SK-N-SH (cell line): ENCODE results near the gene PHOSPHO1. TPM values are rescaled to one million over a fixed set of nuclear protein-coding genes. Genes with fewer than 3 reads are reported as not detected.
A peak's percentile ranks its signal among the peaks of the same experiment; 100 is the strongest.

ENCODE experiments used
- CTCF ChIA-PET: fragments of 300-600, 350-600 bp; formaldehyde crosslinking; extraction: SDS; loops from one replicate; lab custom pipeline; 2021; lab: Yijun Ruan, JAX
- POLR2A ChIA-PET: fragments of 350-600 bp; sonication (Branson Sonifier 250); formaldehyde crosslinking; extraction: SDS; loops from one replicate; lab custom pipeline; 2020; ENCODE audit warnings: antibody characterized with exemption, inconsistent platforms; lab: Yijun Ruan, JAX
- DNase-seq: peaks from one replicate; pipeline ENCODE4 v3.0.0; 2012
- H2AFZ ChIP-seq: fragments of 200-600 bp; sonication (generic); 2 replicates; pipeline ENCODE4 v1.8.1; 2016; ENCODE audit warnings: antibody characterized with exemption, mild to moderate bottlenecking, low read depth
- H3F3A ChIP-seq: fragments of 200-600 bp; sonication (generic); replicated peaks from 2 replicates; pipeline ENCODE3; 2016; ENCODE audit warnings: antibody characterized with exemption, mild to moderate bottlenecking; ENCODE audit not compliant: insufficient read depth
- H3K27ac ChIP-seq, 2 experiments: fragments of 200-500 bp in 1 of 2; fragments of 200-600 bp in 1 of 2; sonication (Bioruptor generic) in 1 of 2; sonication (generic), shearing (Covaris generic) in 1 of 2; 2 replicates each; pipeline versions ENCODE4 v1.5.1 to v1.6.1; 2014 to 2016; ENCODE audit warnings: low read depth in 2 of 2, inconsistent platforms in 1 of 2, low read length in 1 of 2, mild to moderate bottlenecking in 1 of 2, mixed read lengths in 1 of 2
- H3K27me3 ChIP-seq: fragments of 200-600 bp; sonication (generic), shearing (Covaris generic); 2 replicates; pipeline ENCODE4 v1.6.1; 2016; ENCODE audit warnings: mixed run types; ENCODE audit not compliant: insufficient read depth
- H3K36me3 ChIP-seq, 2 experiments: fragments of 200-500 bp in 1 of 2; fragments of 200-600 bp in 1 of 2; sonication (Bioruptor generic) in 1 of 2; sonication (generic) in 1 of 2; replicated peaks in 1 of 2; 2 replicates each; pipeline versions ENCODE3 to v1.5.1; 2014 to 2016; ENCODE audit warnings: low read length in 1 of 2, mild to moderate bottlenecking in 1 of 2; ENCODE audit not compliant: insufficient read depth in 2 of 2, control insufficient read depth in 1 of 2
- H3K4me1 ChIP-seq, 2 experiments: fragments of 200-500 bp in 1 of 2; fragments of 200-600 bp in 1 of 2; sonication (Bioruptor generic) in 1 of 2; sonication (generic), shearing (Covaris generic) in 1 of 2; 2 replicates each; pipeline versions ENCODE4 v1.5.1 to v1.6.1; 2014 to 2016; ENCODE audit warnings: low read depth in 1 of 2, low read length in 1 of 2, mixed run types in 1 of 2; ENCODE audit not compliant: insufficient read depth in 2 of 2, control insufficient read depth in 1 of 2
- H3K4me2 ChIP-seq: fragments of 200-600 bp; sonication (generic), shearing (Covaris generic); 2 replicates; pipeline ENCODE4 v1.6.1; 2017; ENCODE audit warnings: mixed run types
- H3K4me3 ChIP-seq, 2 experiments: fragments of 200-500 bp in 1 of 2; fragments of 200-600 bp in 1 of 2; sonication (Bioruptor generic) in 1 of 2; sonication (generic), shearing (Covaris generic) in 1 of 2; 2 replicates each; pipeline versions ENCODE4 v1.5.1 to v1.8.1; 2014 to 2016; ENCODE audit warnings: low read depth in 2 of 2, inconsistent platforms in 1 of 2, low read length in 1 of 2, mild to moderate bottlenecking in 1 of 2, mixed read lengths in 1 of 2, moderate library complexity in 1 of 2
- H3K79me2 ChIP-seq: fragments of 200-600 bp; sonication (generic); 2 replicates; pipeline ENCODE4 v1.8.1; 2017; ENCODE audit warnings: mild to moderate bottlenecking; ENCODE audit not compliant: insufficient read depth
- H3K9ac ChIP-seq: fragments of 200-600 bp; sonication (generic); 2 replicates; pipeline ENCODE4 v1.6.1; 2017; ENCODE audit warnings: mixed run types
- H3K9me2 ChIP-seq: fragments of 200-600 bp; sonication (generic); 2 replicates; pipeline ENCODE4 v1.6.1; 2017; ENCODE audit warnings: mixed run types
- H3K9me3 ChIP-seq: fragments of 200-600 bp; sonication (generic); 2 replicates; pipeline ENCODE4 v1.6.1; 2017; ENCODE audit warnings: mixed run types, mild to moderate bottlenecking, moderate library complexity
- H4K20me1 ChIP-seq: fragments of 200-600 bp; sonication (generic); 2 replicates; pipeline ENCODE4 v1.6.1; 2017; ENCODE audit warnings: mild to moderate bottlenecking, mixed run types; ENCODE audit not compliant: insufficient read depth
- CTCF ChIP-seq: fragments of 200-600 bp; sonication (generic); IDR thresholded peaks from 2 replicates; pipeline ENCODE4 v1.6.1; 2017; ENCODE audit warnings: antibody characterized with exemption, mild to moderate bottlenecking, moderate library complexity
- ELF1 ChIP-seq: IDR thresholded peaks from 2 replicates; pipeline ENCODE4 v1.4.0; 2012
- EZH2phosphoT487 ChIP-seq: fragments of 200-600 bp; sonication (generic); IDR thresholded peaks from 2 replicates; pipeline ENCODE4 v1.6.1; 2017; ENCODE audit warnings: low read depth, mixed run types, mild to moderate bottlenecking, antibody characterized with exemption, moderate library complexity, borderline replicate concordance
- FOSL2 ChIP-seq: IDR thresholded peaks from 2 replicates; pipeline ENCODE4 v1.4.0; 2012; ENCODE audit warnings: low read depth, mild to moderate bottlenecking, moderate library complexity, borderline replicate concordance
- FOXM1 ChIP-seq: IDR thresholded peaks from 2 replicates; pipeline ENCODE4 v1.4.0; 2012; ENCODE audit warnings: low read depth, mild to moderate bottlenecking
- MAX ChIP-seq: IDR thresholded peaks from 2 replicates; pipeline ENCODE4 v1.4.0; 2012; ENCODE audit warnings: low read depth
- MXI1 ChIP-seq: IDR thresholded peaks from 2 replicates; pipeline ENCODE4 v1.6.1; 2012; ENCODE audit warnings: mild to moderate bottlenecking, low read depth, low read length, improper control_type of control experiment
- NRF1 ChIP-seq: IDR thresholded peaks from 2 replicates; pipeline ENCODE4 v1.6.1; 2012; ENCODE audit warnings: low read depth, mild to moderate bottlenecking, low read length
- POLR2AphosphoS5 ChIP-seq: IDR thresholded peaks from 2 replicates; pipeline ENCODE4 v1.6.1; 2012; ENCODE audit warnings: low read depth, low read length
- RCOR1 ChIP-seq: fragments of 150-350 bp; IDR thresholded peaks from 2 replicates; pipeline ENCODE4 v1.6.1; 2017; ENCODE audit warnings: antibody characterized with exemption, low read length
- RFX5 ChIP-seq: IDR thresholded peaks from 2 replicates; pipeline ENCODE4 v1.6.1; 2012; ENCODE audit warnings: mild to moderate bottlenecking, improper control_type of control experiment, low read length
- SIN3A ChIP-seq: IDR thresholded peaks from 2 replicates; pipeline ENCODE4 v1.6.1; 2012; ENCODE audit warnings: low read depth, mild to moderate bottlenecking, low read length, moderate library complexity, borderline replicate concordance
- SMC3 ChIP-seq: IDR thresholded peaks from 2 replicates; pipeline ENCODE4 v1.6.1; 2012; ENCODE audit warnings: low read depth, low read length, improper control_type of control experiment
- TAF1 ChIP-seq: IDR thresholded peaks from 2 replicates; pipeline ENCODE4 v1.6.1; 2012; ENCODE audit warnings: low read depth, mild to moderate bottlenecking, low read length, moderate library complexity, borderline replicate concordance
- USF2 ChIP-seq: fragments of 150-350 bp; IDR thresholded peaks from 2 replicates; pipeline ENCODE4 v1.6.1; 2017; ENCODE audit warnings: antibody characterized with exemption, low read length, low read depth, borderline replicate concordance
- YY1 ChIP-seq: IDR thresholded peaks from 2 replicates; pipeline ENCODE4 v1.4.0; 2012; ENCODE audit warnings: low read depth, mild to moderate bottlenecking
- WGBS: methylation state at CpG from one replicate; pipeline ENCODE4 v1.1.6; 2017; ENCODE audit warnings: low lambda C conversion rate; 5-methylcytosine and 5-hydroxymethylcytosine counted together
- polyA plus RNA-seq, 3 experiments: library from polyadenylated mRNA; depleted of rRNA; stranded (reverse); fragments of >200 nt; gene quantifications; 2 replicates each; pipeline ENCODE4 v1.2.3, GENCODE V29; 2012
- TF ChIP-seq, protein P1 (sequence below): fragments of 150-350 bp; IDR thresholded peaks from 2 replicates; pipeline ENCODE4 v1.6.1; 2016; ENCODE audit warnings: mild to moderate bottlenecking, low read depth, low read length
- TF ChIP-seq, protein P2 (sequence below): IDR thresholded peaks from 2 replicates; pipeline ENCODE4; 2012

Gene PHOSPHO1
- polyA plus RNA-seq, 1 of the 3 experiments (the other 2 are of a cell fraction) = not detected

- CTCF ChIA-PET = interaction anchor here (0.6 to 3.1 kb wide), 4 partner anchors 8 to 1082 kb away, joined by 3 to 19 read pairs (median 4); no protein-coding TSS in a partner anchor
- 62% methylated on average over 5 of the region's 5 CpGs for WGBS
- POLR2A ChIA-PET = no interaction called here
Measured at GRCh38 chr17:49234509-49235080, 4.0 kb upstream of the PHOSPHO1 start.

GRCh38 chr17:49231563-49231894, 942 bp upstream of the PHOSPHO1 start:
- CTCF ChIA-PET = interaction anchor here (1.8 to 8.6 kb wide), 2 partner anchors 50 to 59 kb away, joined by 4 to 100 read pairs; no protein-coding TSS in a partner anchor
- Histone ChIP-seq H3K9ac (no peak overlapping the region), H3K4me3 (no peak overlapping the region), H3K4me1 (peaks cover 0 to 9% of the 10 kb centered on the region in 2 experiments; a peak in 1 of 4 replicates), H3K9me3 (no peaks in the 10 kb centered on the region), H3K79me2 (no peaks in the 10 kb centered on the region), H3K9me2 (no peaks in the 10 kb centered on the region), H3K27ac (no peak overlapping the region), H3K27me3 (peaks cover 50% of the 10 kb centered on the region), H2AFZ (peak overlapping the region; percentile 81; the same call in 1 of the 2 replicates), H3K36me3 (no peaks in the 10 kb centered on the region), H3K4me2 (peak overlapping the region; percentile 99), H4K20me1 (no peaks in the 10 kb centered on the region), H3F3A (peaks cover 6% of the 10 kb centered on the region)
- DNase-seq = no peak
- 68% methylated on average over 7 of the region's 7 CpGs for WGBS
- POLR2A ChIA-PET = no interaction called here
- TF ChIP-seq USF2 = no peak
- TF ChIP-seq RFX5 = no peak
- TF ChIP-seq MXI1 = no peak
- no peak for TF ChIP-seq MAX
- TF ChIP-seq, protein P1, sequence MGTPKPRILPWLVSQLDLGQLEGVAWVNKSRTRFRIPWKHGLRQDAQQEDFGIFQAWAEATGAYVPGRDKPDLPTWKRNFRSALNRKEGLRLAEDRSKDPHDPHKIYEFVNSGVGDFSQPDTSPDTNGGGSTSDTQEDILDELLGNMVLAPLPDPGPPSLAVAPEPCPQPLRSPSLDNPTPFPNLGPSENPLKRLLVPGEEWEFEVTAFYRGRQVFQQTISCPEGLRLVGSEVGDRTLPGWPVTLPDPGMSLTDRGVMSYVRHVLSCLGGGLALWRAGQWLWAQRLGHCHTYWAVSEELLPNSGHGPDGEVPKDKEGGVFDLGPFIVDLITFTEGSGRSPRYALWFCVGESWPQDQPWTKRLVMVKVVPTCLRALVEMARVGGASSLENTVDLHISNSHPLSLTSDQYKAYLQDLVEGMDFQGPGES = no peak
- TF ChIP-seq, protein P2, sequence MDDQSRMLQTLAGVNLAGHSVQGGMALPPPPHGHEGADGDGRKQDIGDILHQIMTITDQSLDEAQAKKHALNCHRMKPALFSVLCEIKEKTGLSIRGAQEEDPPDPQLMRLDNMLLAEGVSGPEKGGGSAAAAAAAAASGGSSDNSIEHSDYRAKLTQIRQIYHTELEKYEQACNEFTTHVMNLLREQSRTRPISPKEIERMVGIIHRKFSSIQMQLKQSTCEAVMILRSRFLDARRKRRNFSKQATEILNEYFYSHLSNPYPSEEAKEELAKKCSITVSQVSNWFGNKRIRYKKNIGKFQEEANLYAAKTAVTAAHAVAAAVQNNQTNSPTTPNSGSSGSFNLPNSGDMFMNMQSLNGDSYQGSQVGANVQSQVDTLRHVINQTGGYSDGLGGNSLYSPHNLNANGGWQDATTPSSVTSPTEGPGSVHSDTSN = no peak
- TF ChIP-seq NRF1 = no peak
- no peak for TF ChIP-seq SMC3
- TF ChIP-seq EZH2phosphoT487 = no peak
- no peak for TF ChIP-seq YY1

More at GRCh38 chr17:49234509-49235080, 4.0 kb upstream of the PHOSPHO1 start:
- no peak overlapping the region for H3K4me2 ChIP-seq
- peaks cover 0 to 9% of the 10 kb centered on the region in 2 experiments; a peak in 1 of 4 replicates for H3K4me1 ChIP-seq
- DNase-seq = no peak
- no peaks in the 10 kb centered on the region for H3K9me2 ChIP-seq
- H2AFZ ChIP-seq = no peak overlapping the region
- no peaks in the 10 kb centered on the region for H4K20me1 ChIP-seq
- no peaks in the 10 kb centered on the region for H3F3A ChIP-seq
- no peaks in the 10 kb centered on the region for H3K9me3 ChIP-seq
- no peak overlapping the region for H3K9ac ChIP-seq
- no peak overlapping the region for H3K27ac ChIP-seq
- peaks cover 52% of the 10 kb centered on the region for H3K27me3 ChIP-seq
- TF ChIP-seq POLR2AphosphoS5 (no peak), NRF1 (no peak), SMC3 (no peak), RFX5 (no peak), FOXM1 (no peak), USF2 (no peak), TAF1 (no peak), RCOR1 (no peak), CTCF (no peak), SIN3A (no peak), ELF1 (no peak), FOSL2 (no peak)
- TF ChIP-seq, all 33 proteins: peak for 0
- H3K4me3 ChIP-seq = no peak overlapping the region
- H3K79me2 ChIP-seq = no peaks in the 10 kb centered on the region
- no peaks in the 10 kb centered on the region for H3K36me3 ChIP-seq
